ENCODE results near the gene PLEKHM3. TPM values are rescaled to one million over a fixed set of nuclear protein-coding genes. Genes with fewer than 3 reads are reported as not detected.
A peak's percentile ranks its signal among the peaks of the same experiment; 100 is the strongest.

The PLEKHM3 gene
- total and polyA plus RNA-seq, 2 of the 13 experiments (the other 11 are each of a cell fraction or from before 2014, with no cell fraction given): 4.5 to 4.7 TPM

- no peak for TF ChIP-seq ZNF563 (CRISPR knock-in tag; IDR thresholded peaks at IDR 0.05)
- 0 out of 2 replicates have a peak, but pooled peaks have one; percentile 26 for TF ChIP-seq ZFP41 (CRISPR knock-in tag; IDR thresholded peaks at IDR 0.05; ENCODE audit: borderline replicate concordance)
- peak; percentile 18; the same call in 1 of the 2 replicates for TF ChIP-seq HIC2 (CRISPR knock-in tag; IDR thresholded peaks at IDR 0.05; ENCODE audit: low read depth)
- TF ChIP-seq NR2F6 (IDR thresholded peaks at IDR 0.05): peak; percentile 78; the same call in 1 of the 2 replicates
- peak; percentile 69 for TF ChIP-seq NR2F6 (CRISPR knock-in tag; IDR thresholded peaks at IDR 0.05)
- TF ChIP-seq KMT2B (CRISPR knock-in tag; IDR thresholded peaks at IDR 0.05): peak; percentile 70; the same call in 1 of the 2 replicates
- peak; percentile 93 for TF ChIP-seq MTA1 (CRISPR knock-in tag; IDR thresholded peaks at IDR 0.05; ENCODE audit: borderline replicate concordance)
- 0 out of 2 replicates have a peak, but pooled peaks have one; percentile 38 for TF ChIP-seq IRF1 (CRISPR knock-in tag; IDR thresholded peaks at IDR 0.05; ENCODE audit: low read depth)
- no peak for TF ChIP-seq GABPA (IDR thresholded peaks at IDR 0.05; ENCODE audit: low read depth, low read length)
- TF ChIP-seq GABPA (CRISPR knock-in tag; IDR thresholded peaks at IDR 0.05; ENCODE audit: low read depth): peak; percentile 16; the same call in 1 of the 2 replicates
- TF ChIP-seq NPAS2 (CRISPR knock-in tag; IDR thresholded peaks at IDR 0.05; ENCODE audit: borderline replicate concordance): no peak
- TF ChIP-seq MEIS1 (CRISPR knock-in tag; IDR thresholded peaks at IDR 0.05; ENCODE audit: borderline replicate concordance): peak; percentile 86
- TF ChIP-seq ZBTB25 (CRISPR knock-in tag; IDR thresholded peaks at IDR 0.05): peak; percentile 66
- 0 out of 2 replicates have a peak, but pooled peaks have one; percentile 9 for TF ChIP-seq JUND (CRISPR knock-in tag; IDR thresholded peaks at IDR 0.05)
- no peak for TF ChIP-seq TIGD3 (CRISPR knock-in tag; IDR thresholded peaks at IDR 0.05; ENCODE audit: borderline replicate concordance)
- peak; percentile 42; the same call in 1 of the 2 replicates for TF ChIP-seq SALL1 (CRISPR knock-in tag; IDR thresholded peaks at IDR 0.05)
- no peak for TF ChIP-seq ZNF570 (CRISPR knock-in tag; IDR thresholded peaks at IDR 0.05; ENCODE audit: borderline replicate concordance)
- TF ChIP-seq NCOR1 (IDR thresholded peaks at IDR 0.05; ENCODE audit: borderline replicate concordance, low read length): 0 out of 2 replicates have a peak, but pooled peaks have one; percentile 28
- TF ChIP-seq IRX3 (CRISPR knock-in tag; IDR thresholded peaks at IDR 0.05; ENCODE audit: borderline replicate concordance, low read depth): no peak
- TF ChIP-seq ZNF567 (CRISPR knock-in tag; IDR thresholded peaks at IDR 0.05; ENCODE audit: borderline replicate concordance): no peak
- TF ChIP-seq ZFP91 (CRISPR knock-in tag; IDR thresholded peaks at IDR 0.05; ENCODE audit: borderline replicate concordance): peak; percentile 77
- peak; percentile 53; the same call in 1 of the 2 replicates for TF ChIP-seq MIER3 (CRISPR knock-in tag; IDR thresholded peaks at IDR 0.05; ENCODE audit: borderline replicate concordance)
- peak; percentile 62 for TF ChIP-seq ZSCAN29 (CRISPR knock-in tag; conservative IDR thresholded peaks at IDR 0.05)
Measured at GRCh38 chr2:207796585-207797350, 228.6 kb downstream of the PLEKHM3 start (continued).

Measured in HepG2 (cell line).